SK-N-SH treated with all-trans-retinoic acid at 6 μM for 48 hours (cell line): ENCODE measurements around the gene ENTPD1.
A peak's percentile ranks its signal among the peaks of the same experiment; 100 is the strongest.

Experiments used
- ATAC-seq: fragments of 200-7000 bp; cut with Tn5 transposase; 3 replicates; pipeline ENCODE4 v1.9.1; 2020; ENCODE audit warnings: mild to moderate bottlenecking, moderate library complexity
- ARNTL ChIP-seq: fragments of 450-650 bp; formaldehyde crosslinking; IDR thresholded peaks from 2 replicates; pipeline ENCODE4 v1.5.0; 2020; ENCODE audit warnings: low read depth, mild to moderate bottlenecking, moderate library complexity, borderline replicate concordance
- BACH2 ChIP-seq: fragments of 250-450 bp; sonication (Bioruptor Pico); IDR thresholded peaks from 2 replicates; pipeline ENCODE4 v1.9.0; 2021; ENCODE audit warnings: mild to moderate bottlenecking, borderline replicate concordance
- CSDC2 ChIP-seq: fragments of 250-450 bp; sonication (Bioruptor Pico); IDR thresholded peaks from 2 replicates; pipeline ENCODE4 v1.5.0; 2020; ENCODE audit warnings: mild to moderate bottlenecking, moderate library complexity
- ESRRG ChIP-seq: fragments of 250-450 bp; sonication (Bioruptor Pico); IDR thresholded peaks from 2 replicates; pipeline ENCODE4 v1.6.1; 2021; ENCODE audit warnings: mild to moderate bottlenecking
- GLIS3 ChIP-seq: fragments of 250-450 bp; sonication (Bioruptor Pico); IDR thresholded peaks from 2 replicates; pipeline ENCODE4 v1.5.0; 2020; ENCODE audit warnings: mild to moderate bottlenecking, moderate library complexity
- ISL1 ChIP-seq: fragments of 250-450 bp; sonication (Bioruptor Pico); IDR thresholded peaks from 2 replicates; pipeline ENCODE4 v2.1.2; 2022; ENCODE audit warnings: mild to moderate bottlenecking, moderate library complexity
- OSR1 ChIP-seq: fragments of 250-450 bp; sonication (Bioruptor Pico); IDR thresholded peaks from 2 replicates; pipeline ENCODE4 v1.8.0; 2022; ENCODE audit warnings: moderate library complexity, mild to moderate bottlenecking, inconsistent platforms
- PPARA ChIP-seq: fragments of 250-450 bp; sonication (Bioruptor Pico); IDR thresholded peaks from 2 replicates; pipeline ENCODE4 v1.5.0; 2020; ENCODE audit warnings: mild to moderate bottlenecking, borderline replicate concordance
- RARB ChIP-seq: fragments of 250-450 bp; sonication (Bioruptor Pico); IDR thresholded peaks from 2 replicates; pipeline ENCODE4 v1.8.0; 2021; ENCODE audit warnings: mild to moderate bottlenecking, moderate library complexity
- TCF4 ChIP-seq: fragments of 250-450 bp; sonication (Bioruptor Pico); IDR thresholded peaks from 2 replicates; pipeline ENCODE4 v1.8.0; 2021; ENCODE audit warnings: mild to moderate bottlenecking, moderate library complexity, borderline replicate concordance
- TOX ChIP-seq: fragments of 250-450 bp; sonication (Bioruptor Pico); IDR thresholded peaks from 2 replicates; pipeline ENCODE4 v1.8.0; 2021; ENCODE audit warnings: mild to moderate bottlenecking, moderate library complexity, borderline replicate concordance
- ZC3H10 ChIP-seq: fragments of 250-450 bp; sonication (Bioruptor Pico); IDR thresholded peaks from 2 replicates; pipeline ENCODE4 v1.5.1; 2021; ENCODE audit warnings: mild to moderate bottlenecking, moderate library complexity
- ZFP3 ChIP-seq: fragments of 250-450 bp; sonication (Bioruptor Pico); IDR thresholded peaks from 2 replicates; pipeline ENCODE4 v1.5.0; 2020; ENCODE audit warnings: mild to moderate bottlenecking, moderate library complexity
- ZFP30 ChIP-seq: fragments of 450-650 bp; formaldehyde crosslinking; IDR thresholded peaks from 2 replicates; pipeline ENCODE4 v1.5.0; 2022; ENCODE audit warnings: mild to moderate bottlenecking, moderate library complexity
- ZNF565 ChIP-seq: fragments of 450-650 bp; formaldehyde crosslinking; conservative IDR thresholded peaks from 2 replicates; pipeline ENCODE4 v1.5.0; 2020; ENCODE audit warnings: low read depth, mild to moderate bottlenecking, moderate library complexity
- ZNF70 ChIP-seq: fragments of 450-650 bp; formaldehyde crosslinking; IDR thresholded peaks from 2 replicates; pipeline ENCODE4 v1.5.0; 2020; ENCODE audit warnings: mild to moderate bottlenecking, moderate library complexity
- ZNF8 ChIP-seq: fragments of 450-650 bp; formaldehyde crosslinking; IDR thresholded peaks from 2 replicates; pipeline ENCODE4 v1.5.0; 2020; ENCODE audit warnings: mild to moderate bottlenecking, moderate library complexity
- TF ChIP-seq, protein P1 (sequence below): fragments of 250-450 bp; sonication (Bioruptor Pico); IDR thresholded peaks from 2 replicates; pipeline ENCODE4 v1.8.0; 2021; ENCODE audit warnings: low read depth, mild to moderate bottlenecking, moderate library complexity, borderline replicate concordance
- TF ChIP-seq, protein P2 (sequence below): fragments of 250-450 bp; sonication (Bioruptor Pico); IDR thresholded peaks from 2 replicates; pipeline ENCODE4 v1.8.0; 2020; ENCODE audit warnings: mild to moderate bottlenecking, moderate library complexity, borderline replicate concordance
- TF ChIP-seq, protein P3 (sequence below): fragments of 250-450 bp; sonication (Bioruptor Pico); IDR thresholded peaks from 2 replicates; pipeline ENCODE4 v1.5.0; 2020; ENCODE audit warnings: mild to moderate bottlenecking, moderate library complexity
- TF ChIP-seq, protein P4 (sequence below): fragments of 250-450 bp; sonication (Bioruptor Pico); IDR thresholded peaks from 2 replicates; pipeline ENCODE4 v1.5.1; 2020; ENCODE audit warnings: low read depth, mild to moderate bottlenecking, moderate library complexity
- TF ChIP-seq, protein P5 (sequence below): fragments of 250-450 bp; sonication (Bioruptor Pico); IDR thresholded peaks from 2 replicates; pipeline ENCODE4 v1.5.1; 2021; ENCODE audit warnings: mild to moderate bottlenecking, moderate library complexity

Gene ENTPD1

DNA sequence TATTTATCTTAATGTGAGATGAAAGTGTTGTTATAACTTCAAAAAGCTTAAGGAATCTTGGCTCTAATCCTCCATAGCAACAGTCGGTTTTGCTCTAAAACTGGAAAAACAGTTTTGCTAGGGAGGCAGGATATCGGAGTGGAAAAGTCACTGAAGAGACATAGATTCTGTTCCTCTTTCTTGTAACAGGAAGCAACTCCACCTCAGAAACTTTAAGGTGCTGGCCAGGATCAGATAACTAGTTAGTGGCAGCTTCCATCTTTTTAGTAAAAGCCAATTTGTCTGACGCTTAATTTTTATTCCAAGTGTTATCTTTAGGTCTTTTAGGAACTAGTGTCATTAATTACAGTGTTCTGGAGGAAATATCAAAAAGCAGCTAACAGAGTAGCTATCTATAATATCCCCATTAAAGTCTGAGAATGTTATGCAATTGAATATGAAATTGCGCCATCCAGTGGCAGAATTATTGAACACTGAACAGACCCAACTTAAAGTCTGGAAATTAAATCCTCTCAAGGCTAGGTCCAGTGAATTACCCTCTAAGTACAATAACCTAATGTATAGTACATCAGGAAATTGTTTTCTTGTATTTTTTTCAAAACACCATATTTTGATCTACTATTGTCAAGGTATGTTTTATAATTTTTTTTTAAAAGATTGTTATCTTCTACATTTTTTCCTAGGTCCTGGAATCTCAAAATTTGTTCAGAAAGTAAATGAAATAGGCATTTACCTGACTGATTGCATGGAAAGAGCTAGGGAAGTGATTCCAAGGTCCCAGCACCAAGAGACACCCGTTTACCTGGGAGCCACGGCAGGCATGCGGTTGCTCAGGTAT, 85.9 kb downstream of the ENTPD1 start:
- ATAC-seq = peak; percentile 94
- TF ChIP-seq, protein P1, sequence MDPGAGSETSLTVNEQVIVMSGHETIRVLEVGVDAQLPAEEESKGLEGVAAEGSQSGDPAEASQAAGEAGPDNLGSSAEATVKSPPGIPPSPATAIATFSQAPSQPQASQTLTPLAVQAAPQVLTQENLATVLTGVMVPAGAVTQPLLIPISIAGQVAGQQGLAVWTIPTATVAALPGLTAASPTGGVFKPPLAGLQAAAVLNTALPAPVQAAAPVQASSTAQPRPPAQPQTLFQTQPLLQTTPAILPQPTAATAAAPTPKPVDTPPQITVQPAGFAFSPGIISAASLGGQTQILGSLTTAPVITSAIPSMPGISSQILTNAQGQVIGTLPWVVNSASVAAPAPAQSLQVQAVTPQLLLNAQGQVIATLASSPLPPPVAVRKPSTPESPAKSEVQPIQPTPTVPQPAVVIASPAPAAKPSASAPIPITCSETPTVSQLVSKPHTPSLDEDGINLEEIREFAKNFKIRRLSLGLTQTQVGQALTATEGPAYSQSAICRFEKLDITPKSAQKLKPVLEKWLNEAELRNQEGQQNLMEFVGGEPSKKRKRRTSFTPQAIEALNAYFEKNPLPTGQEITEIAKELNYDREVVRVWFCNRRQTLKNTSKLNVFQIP (CRISPR knock-in tag) = no peak
- no peak for TF ChIP-seq OSR1 (CRISPR knock-in tag)
- TF ChIP-seq TOX (CRISPR knock-in tag) = no peak
- TF ChIP-seq RARB (CRISPR knock-in tag) = no peak
- TF ChIP-seq ISL1 (CRISPR knock-in tag) = no peak
- TF ChIP-seq GLIS3 (CRISPR knock-in tag) = no peak
- TF ChIP-seq ZFP30 = no peak
- TF ChIP-seq TCF4 (CRISPR knock-in tag) = no peak
- TF ChIP-seq ZFP3 (CRISPR knock-in tag) = no peak
- no peak for TF ChIP-seq BACH2 (CRISPR knock-in tag)
- TF ChIP-seq, protein P2, sequence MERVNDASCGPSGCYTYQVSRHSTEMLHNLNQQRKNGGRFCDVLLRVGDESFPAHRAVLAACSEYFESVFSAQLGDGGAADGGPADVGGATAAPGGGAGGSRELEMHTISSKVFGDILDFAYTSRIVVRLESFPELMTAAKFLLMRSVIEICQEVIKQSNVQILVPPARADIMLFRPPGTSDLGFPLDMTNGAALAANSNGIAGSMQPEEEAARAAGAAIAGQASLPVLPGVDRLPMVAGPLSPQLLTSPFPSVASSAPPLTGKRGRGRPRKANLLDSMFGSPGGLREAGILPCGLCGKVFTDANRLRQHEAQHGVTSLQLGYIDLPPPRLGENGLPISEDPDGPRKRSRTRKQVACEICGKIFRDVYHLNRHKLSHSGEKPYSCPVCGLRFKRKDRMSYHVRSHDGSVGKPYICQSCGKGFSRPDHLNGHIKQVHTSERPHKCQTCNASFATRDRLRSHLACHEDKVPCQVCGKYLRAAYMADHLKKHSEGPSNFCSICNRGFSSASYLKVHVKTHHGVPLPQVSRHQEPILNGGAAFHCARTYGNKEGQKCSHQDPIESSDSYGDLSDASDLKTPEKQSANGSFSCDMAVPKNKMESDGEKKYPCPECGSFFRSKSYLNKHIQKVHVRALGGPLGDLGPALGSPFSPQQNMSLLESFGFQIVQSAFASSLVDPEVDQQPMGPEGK (CRISPR knock-in tag) = no peak
- no peak for TF ChIP-seq ZNF565 (CRISPR knock-in tag)
- TF ChIP-seq, protein P3, sequence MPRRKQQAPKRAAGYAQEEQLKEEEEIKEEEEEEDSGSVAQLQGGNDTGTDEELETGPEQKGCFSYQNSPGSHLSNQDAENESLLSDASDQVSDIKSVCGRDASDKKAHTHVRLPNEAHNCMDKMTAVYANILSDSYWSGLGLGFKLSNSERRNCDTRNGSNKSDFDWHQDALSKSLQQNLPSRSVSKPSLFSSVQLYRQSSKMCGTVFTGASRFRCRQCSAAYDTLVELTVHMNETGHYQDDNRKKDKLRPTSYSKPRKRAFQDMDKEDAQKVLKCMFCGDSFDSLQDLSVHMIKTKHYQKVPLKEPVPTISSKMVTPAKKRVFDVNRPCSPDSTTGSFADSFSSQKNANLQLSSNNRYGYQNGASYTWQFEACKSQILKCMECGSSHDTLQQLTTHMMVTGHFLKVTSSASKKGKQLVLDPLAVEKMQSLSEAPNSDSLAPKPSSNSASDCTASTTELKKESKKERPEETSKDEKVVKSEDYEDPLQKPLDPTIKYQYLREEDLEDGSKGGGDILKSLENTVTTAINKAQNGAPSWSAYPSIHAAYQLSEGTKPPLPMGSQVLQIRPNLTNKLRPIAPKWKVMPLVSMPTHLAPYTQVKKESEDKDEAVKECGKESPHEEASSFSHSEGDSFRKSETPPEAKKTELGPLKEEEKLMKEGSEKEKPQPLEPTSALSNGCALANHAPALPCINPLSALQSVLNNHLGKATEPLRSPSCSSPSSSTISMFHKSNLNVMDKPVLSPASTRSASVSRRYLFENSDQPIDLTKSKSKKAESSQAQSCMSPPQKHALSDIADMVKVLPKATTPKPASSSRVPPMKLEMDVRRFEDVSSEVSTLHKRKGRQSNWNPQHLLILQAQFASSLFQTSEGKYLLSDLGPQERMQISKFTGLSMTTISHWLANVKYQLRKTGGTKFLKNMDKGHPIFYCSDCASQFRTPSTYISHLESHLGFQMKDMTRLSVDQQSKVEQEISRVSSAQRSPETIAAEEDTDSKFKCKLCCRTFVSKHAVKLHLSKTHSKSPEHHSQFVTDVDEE (CRISPR knock-in tag) = no peak
- no peak for TF ChIP-seq ZNF70 (CRISPR knock-in tag)
- TF ChIP-seq ARNTL = no peak
- TF ChIP-seq, protein P4, sequence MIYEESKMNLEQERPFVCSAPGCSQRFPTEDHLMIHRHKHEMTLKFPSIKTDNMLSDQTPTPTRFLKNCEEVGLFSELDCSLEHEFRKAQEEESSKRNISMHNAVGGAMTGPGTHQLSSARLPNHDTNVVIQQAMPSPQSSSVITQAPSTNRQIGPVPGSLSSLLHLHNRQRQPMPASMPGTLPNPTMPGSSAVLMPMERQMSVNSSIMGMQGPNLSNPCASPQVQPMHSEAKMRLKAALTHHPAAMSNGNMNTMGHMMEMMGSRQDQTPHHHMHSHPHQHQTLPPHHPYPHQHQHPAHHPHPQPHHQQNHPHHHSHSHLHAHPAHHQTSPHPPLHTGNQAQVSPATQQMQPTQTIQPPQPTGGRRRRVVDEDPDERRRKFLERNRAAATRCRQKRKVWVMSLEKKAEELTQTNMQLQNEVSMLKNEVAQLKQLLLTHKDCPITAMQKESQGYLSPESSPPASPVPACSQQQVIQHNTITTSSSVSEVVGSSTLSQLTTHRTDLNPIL (CRISPR knock-in tag) = no peak
- no peak for TF ChIP-seq PPARA
- TF ChIP-seq, protein P5, sequence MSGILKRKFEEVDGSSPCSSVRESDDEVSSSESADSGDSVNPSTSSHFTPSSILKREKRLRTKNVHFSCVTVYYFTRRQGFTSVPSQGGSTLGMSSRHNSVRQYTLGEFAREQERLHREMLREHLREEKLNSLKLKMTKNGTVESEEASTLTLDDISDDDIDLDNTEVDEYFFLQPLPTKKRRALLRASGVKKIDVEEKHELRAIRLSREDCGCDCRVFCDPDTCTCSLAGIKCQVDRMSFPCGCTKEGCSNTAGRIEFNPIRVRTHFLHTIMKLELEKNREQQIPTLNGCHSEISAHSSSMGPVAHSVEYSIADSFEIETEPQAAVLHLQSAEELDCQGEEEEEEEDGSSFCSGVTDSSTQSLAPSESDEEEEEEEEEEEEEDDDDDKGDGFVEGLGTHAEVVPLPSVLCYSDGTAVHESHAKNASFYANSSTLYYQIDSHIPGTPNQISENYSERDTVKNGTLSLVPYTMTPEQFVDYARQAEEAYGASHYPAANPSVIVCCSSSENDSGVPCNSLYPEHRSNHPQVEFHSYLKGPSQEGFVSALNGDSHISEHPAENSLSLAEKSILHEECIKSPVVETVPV = no peak

DNA sequence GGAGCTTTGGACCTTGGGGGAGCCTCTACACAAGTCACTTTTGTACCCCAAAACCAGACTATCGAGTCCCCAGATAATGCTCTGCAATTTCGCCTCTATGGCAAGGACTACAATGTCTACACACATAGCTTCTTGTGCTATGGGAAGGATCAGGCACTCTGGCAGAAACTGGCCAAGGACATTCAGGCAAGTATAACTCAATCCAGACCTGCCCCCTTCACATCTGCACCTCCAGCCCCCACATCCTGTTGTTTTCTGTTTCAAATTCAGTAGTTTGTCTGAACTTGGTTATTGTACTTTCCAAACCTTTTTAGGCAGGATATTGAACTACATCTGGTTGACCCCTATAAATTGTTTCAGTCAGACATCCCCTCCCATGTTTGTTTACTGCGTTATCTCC, 89.4 kb downstream of the ENTPD1 start:
- no peak for ATAC-seq
- TF ChIP-seq ESRRG = no peak
- no peak for TF ChIP-seq ZNF70 (CRISPR knock-in tag)
- no peak for TF ChIP-seq ZNF565 (CRISPR knock-in tag)
- no peak for TF ChIP-seq ZNF8 (CRISPR knock-in tag)
- no peak for TF ChIP-seq RARB (CRISPR knock-in tag)

DNA sequence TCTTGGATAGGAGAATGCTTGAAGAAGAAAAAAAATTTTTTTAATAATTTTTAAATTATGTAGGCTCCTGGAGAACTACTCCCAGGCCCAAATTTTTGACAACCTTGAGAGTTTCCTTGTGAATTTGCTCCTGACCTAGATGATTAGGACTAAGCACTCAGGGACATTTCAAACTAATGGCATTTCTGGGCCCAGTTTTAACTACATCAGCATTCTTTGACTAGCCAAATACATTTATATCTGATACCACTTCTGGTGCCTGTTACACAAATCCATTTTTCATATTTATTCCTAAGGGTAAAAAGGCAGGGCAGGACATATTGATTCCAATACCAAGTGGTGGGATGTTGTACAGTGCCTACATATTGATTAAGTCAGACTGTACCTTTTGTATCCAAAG, 91.0 kb downstream of the ENTPD1 start:
- no peak for ATAC-seq
- TF ChIP-seq ZFP30 (no peak), ZC3H10 (CRISPR knock-in tag) (no peak), ESRRG (no peak), OSR1 (CRISPR knock-in tag) (no peak), RARB (CRISPR knock-in tag) (no peak), CSDC2 (CRISPR knock-in tag) (no peak), TCF4 (CRISPR knock-in tag) (no peak)
- TF ChIP-seq, protein P1 (CRISPR knock-in tag) = no peak
- TF ChIP-seq, protein P5 = no peak
- TF ChIP-seq, protein P3 (CRISPR knock-in tag) = no peak
